HepG2 (cell line): ENCODE results near the gene PDC. TPM values are rescaled to one million over a fixed set of nuclear protein-coding genes. Genes with fewer than 3 reads are reported as not detected.

Experiments
- ATAC-seq: fragments of 200-7000 bp; cut with Tn5 transposase; 3 replicates; pipeline ENCODE4 v1.9.1; 2020; ENCODE audit warnings: mild to moderate bottlenecking, moderate library complexity
- BruUV-seq: library from RNA; stranded (reverse); fragments of 400-500 nt; replicated peaks from 2 replicates; lab custom pipeline; 2021; lab: Mats Ljungman, UMichigan
- CTCF ChIA-PET: fragments of 300-600 bp; formaldehyde crosslinking; extraction: SDS; loops from one replicate; lab custom pipeline; 2021; ENCODE audit warnings: low total read pairs, inconsistent platforms, low intra/inter-chr PET ratio; lab: Yijun Ruan, JAX
- POLR2A ChIA-PET: fragments of 350-600 bp; sonication (Branson Sonifier 250); formaldehyde crosslinking; loops from one replicate; lab custom pipeline; 2020; ENCODE audit warnings: antibody characterized with exemption, inconsistent platforms; lab: Yijun Ruan, JAX
- DNase-seq: peaks from one replicate; pipeline ENCODE4 v3.0.0-alpha.2; 2015; ENCODE audit warnings: low spot score
- FAIRE-seq: peaks from 3 replicates; lab custom pipeline; 2011; peaks lifted over from hg19 to GRCh38; lab: Jason Lieb, UNC
- H2AFZ ChIP-seq: one replicate; pipeline ENCODE4 v1.6.1; 2011; ENCODE audit warnings: low read length, inconsistent platforms
- H3K27ac ChIP-seq: fragments of 300-600 bp; 3 replicates; pipeline ENCODE4 v1.8.0; 2011; ENCODE audit warnings: mixed run types, mild to moderate bottlenecking, mixed read lengths, low read length, inconsistent platforms; ENCODE audit not compliant: insufficient read depth; ENCODE audit errors: extremely low read length
- H3K27me3 ChIP-seq, 2 experiments: fragments of 200-600 bp in 1 of 2; 2 replicates in 1 of 2; 3 replicates in 1 of 2; pipeline versions ENCODE4 v1.6.0 to v1.8.0; 2011; ENCODE audit warnings: low read length in 2 of 2, mild to moderate bottlenecking in 2 of 2, moderate library complexity in 2 of 2, inconsistent platforms in 1 of 2; ENCODE audit not compliant: insufficient read depth in 2 of 2, control insufficient read depth in 1 of 2
- H3K36me3 ChIP-seq, 2 experiments: fragments of 200-600 bp in 1 of 2; replicated peaks in 1 of 2; 2 replicates in 1 of 2; 3 replicates in 1 of 2; pipeline versions ENCODE4 v1.5.1 to v1.8.0; 2011; ENCODE audit warnings: low read length in 2 of 2, inconsistent platforms in 1 of 2; ENCODE audit not compliant: insufficient read depth in 2 of 2, control insufficient read depth in 1 of 2
- H3K4me1 ChIP-seq: 2 replicates; pipeline ENCODE4 v1.5.1; 2012; ENCODE audit warnings: low read length, inconsistent platforms; ENCODE audit not compliant: insufficient read depth
- H3K4me2 ChIP-seq: 2 replicates; pipeline ENCODE4 v1.6.0; 2011; ENCODE audit warnings: low read depth, low read length, inconsistent platforms
- H3K4me3 ChIP-seq, 3 experiments: fragments of 200-600 bp in 1 of 3; sonication (generic), shearing (Covaris generic) in 1 of 3; replicated peaks in 1 of 3; 2 replicates each; pipeline ENCODE4 v1.5.1; 2011 to 2016; ENCODE audit warnings: low read length in 3 of 3, inconsistent platforms in 2 of 3, low read depth in 2 of 3, mild to moderate bottlenecking in 2 of 3, control low read depth in 1 of 3, mixed read lengths in 1 of 3; ENCODE audit not compliant: insufficient read depth in 1 of 3
- H3K79me2 ChIP-seq: one replicate; pipeline ENCODE4 v1.6.1; 2011; ENCODE audit warnings: low read length, inconsistent platforms; ENCODE audit not compliant: insufficient read depth
- H3K9ac ChIP-seq: 2 replicates; pipeline ENCODE4 v1.6.0; 2011; ENCODE audit warnings: mild to moderate bottlenecking, low read depth, low read length, inconsistent platforms; ENCODE audit not compliant: insufficient read depth
- H3K9me3 ChIP-seq: 2 replicates; pipeline ENCODE4 v1.5.1; 2012; ENCODE audit warnings: mild to moderate bottlenecking, low read length
- H4K20me1 ChIP-seq: 2 replicates; pipeline ENCODE4 v1.6.0; 2011; ENCODE audit warnings: inconsistent platforms, mild to moderate bottlenecking, low read length, moderate library complexity; ENCODE audit not compliant: insufficient read depth
- GATAD2A ChIP-seq: IDR thresholded peaks from 2 replicates; pipeline ENCODE4 v1.6.1; 2016
- MXD4 ChIP-seq: IDR thresholded peaks from 2 replicates; pipeline ENCODE4 v1.6.1; 2016; ENCODE audit warnings: mild to moderate bottlenecking, missing biosample characterization, missing genetic modification reagents
- NFYC ChIP-seq: IDR thresholded peaks from 2 replicates; pipeline ENCODE4 v1.6.1; 2016; ENCODE audit warnings: missing genetic modification reagents, missing compliant biosample characterization
- POLR2AphosphoS5 ChIP-seq: IDR thresholded peaks from 2 replicates; pipeline ENCODE4 v1.6.1; 2012; ENCODE audit warnings: low read depth, low read length
- REL ChIP-seq: sonication (generic); formaldehyde crosslinking; conservative IDR thresholded peaks from 2 replicates; pipeline ENCODE4 v1.8.0; 2022; ENCODE audit warnings: mild to moderate bottlenecking, missing genetic modification reagents, moderate library complexity
- SRSF1 ChIP-seq: fragments of 200-400 bp; formaldehyde crosslinking; optimal IDR thresholded peaks from 2 replicates; pipeline ENCODE3; 2017; ENCODE audit warnings: mild to moderate bottlenecking, low read depth, low read length, moderate library complexity
- ZBTB1 ChIP-seq: sonication (generic); formaldehyde crosslinking; IDR thresholded peaks from 2 replicates; pipeline ENCODE4 v1.4.0; 2020; ENCODE audit warnings: missing genetic modification reagents, borderline replicate concordance
- ZFP1 ChIP-seq: IDR thresholded peaks from 2 replicates; pipeline ENCODE4 v1.6.1; 2016
- ZNF264 ChIP-seq: sonication (generic); formaldehyde crosslinking; IDR thresholded peaks from 2 replicates; pipeline ENCODE4 v1.4.0; 2020; ENCODE audit warnings: missing genetic modification reagents
- ZNF557 ChIP-seq: sonication (generic); formaldehyde crosslinking; IDR thresholded peaks from 2 replicates; pipeline ENCODE4 v1.4.0; 2020; ENCODE audit warnings: missing genetic modification reagents
- WGBS: methylation state at CpG from one replicate; pipeline ENCODE4 v1.1.6; 2017; ENCODE audit warnings: low lambda C conversion rate; 5-methylcytosine and 5-hydroxymethylcytosine counted together
- in situ Hi-C: cut with HindIII; loops from 2 replicates; pipeline ENCODE4 v1.10.0; 2017; ENCODE audit warnings: low pct_unique_long_range_greater_than_20kb; ENCODE audit not compliant: extremely low pct_ligation_motif_present
- intact Hi-C: fragments of 100-400 bp; cut with micrococcal nuclease; formaldehyde crosslinking; loops from one replicate; pipeline ENCODE4 v1.10.0; 2022; ENCODE audit not compliant: unreplicated experiment
- polyA plus RNA-seq, 8 experiments: library from polyadenylated mRNA; depleted of rRNA in 3 of 8; stranded (reverse) in 7 of 8; unstranded in 1 of 8; fragments of >200 nt; fragmentation: Illumina TruSeq in 4 of 8; extraction: Trizol in 4 of 8; gene quantifications; 2 replicates each; pipeline versions ENCODE4 v1.2.1 to v1.2.3, GENCODE V29; 2011 to 2016; ENCODE audit warnings: low read depth in 4 of 8, missing spikeins in 1 of 8, mixed read lengths in 1 of 8; ENCODE audit not compliant: insufficient read depth in 1 of 8
- total RNA-seq, 5 experiments: library from RNA; depleted of rRNA; stranded (reverse); fragments of >200 nt; fragmentation: Illumina TruSeq; extraction: Trizol; gene quantifications; 2 replicates each; pipeline ENCODE4 v1.2.3, GENCODE V29; 2016; ENCODE audit warnings: low read depth in 1 of 5
- TF ChIP-seq, protein P1 (sequence below): sonication (generic); formaldehyde crosslinking; IDR thresholded peaks from 2 replicates; pipeline ENCODE4 v1.8.1; 2022; ENCODE audit warnings: low read depth, mild to moderate bottlenecking, missing genetic modification reagents

Gene PDC
- total and polyA plus RNA-seq, 2 of the 13 experiments (the other 11 are each of a cell fraction or from before 2014, with no cell fraction given): not detected

DNA sequence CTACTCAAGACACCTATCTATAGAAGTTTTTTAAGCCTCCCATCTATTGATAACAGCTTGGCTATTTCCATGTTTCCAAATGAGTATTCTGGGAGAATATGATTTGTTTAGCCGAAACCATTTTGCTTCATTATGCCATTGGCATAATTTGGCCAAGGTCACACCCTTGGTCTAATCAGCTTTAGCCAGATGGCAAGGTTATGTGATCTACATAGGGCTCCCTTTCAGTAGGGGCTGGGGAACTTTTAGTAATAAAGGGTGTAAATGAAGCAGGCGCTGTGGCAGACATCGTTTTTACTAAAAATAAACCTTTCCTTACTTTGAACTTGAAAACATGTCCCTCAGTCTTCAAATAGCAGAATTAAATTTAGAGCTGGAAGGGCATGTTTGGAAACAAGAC, 3.0 kb upstream of the PDC start:
- Histone ChIP-seq H3K27ac (no peak overlapping the region), H3K4me3 (no peak overlapping the region), H3K36me3 (no peaks in the 10 kb centered on the region), H3K4me1 (no peaks in the 10 kb centered on the region), H3K4me2 (no peak overlapping the region), H3K79me2 (no peaks in the 10 kb centered on the region), H2AFZ (no peak overlapping the region), H3K9me3 (no peaks in the 10 kb centered on the region), H3K9ac (no peak overlapping the region), H4K20me1 (no peaks in the 10 kb centered on the region), H3K27me3 (no peaks in the 10 kb centered on the region)
- intact Hi-C loops (no loop called here), in situ Hi-C loops (no loop called here)
- FAIRE-seq (no peak), DNase-seq (no peak), ATAC-seq (no peak)
- CTCF ChIA-PET: no interaction called here
- no TSS peak for BruUV-seq
- POLR2A ChIA-PET: no interaction called here
- 0% methylated on average over 3 of the region's 3 CpGs for WGBS
- TF ChIP-seq MXD4 (no peak), NFYC (CRISPR knock-in tag) (no peak), REL (CRISPR knock-in tag) (no peak), ZNF264 (CRISPR knock-in tag) (no peak), GATAD2A (no peak)

DNA sequence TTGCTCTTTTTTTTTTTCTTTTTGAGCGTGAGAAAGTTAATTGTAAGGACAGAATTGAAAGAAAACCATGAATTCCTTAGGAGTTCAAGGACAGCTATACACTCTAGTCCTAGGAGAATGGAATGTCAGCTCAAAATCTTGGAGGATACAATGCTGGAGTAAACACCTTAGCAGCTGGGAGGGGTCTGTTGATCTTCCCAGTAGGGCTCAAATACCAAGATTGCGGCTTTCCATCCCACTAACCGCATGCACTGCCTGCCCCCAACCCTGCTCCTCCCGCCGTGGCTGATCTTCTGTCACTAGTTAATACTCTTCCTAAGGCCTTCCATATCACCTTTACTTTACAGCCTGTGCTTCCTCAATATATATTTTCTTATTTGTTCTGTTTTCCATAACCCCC, 2.6 kb upstream of the PDC start:
- Histone ChIP-seq H3K27ac (no peak overlapping the region), H3K9ac (no peak overlapping the region), H3K36me3 (no peaks in the 10 kb centered on the region), H3K9me3 (no peaks in the 10 kb centered on the region), H3K4me2 (no peak overlapping the region), H3K4me3 (no peak overlapping the region), H3K27me3 (no peaks in the 10 kb centered on the region), H4K20me1 (no peaks in the 10 kb centered on the region), H3K4me1 (no peaks in the 10 kb centered on the region), H3K79me2 (no peaks in the 10 kb centered on the region), H2AFZ (no peak overlapping the region)
- CTCF ChIA-PET: no interaction called here
- POLR2A ChIA-PET: no interaction called here
- no peak for ATAC-seq
- FAIRE-seq: no peak
- WGBS: 47% methylated on average over 5 of the region's 5 CpGs
- intact Hi-C loops: no loop called here
- no TSS peak for BruUV-seq
- no peak for DNase-seq
- in situ Hi-C loops: no loop called here
- TF ChIP-seq ZBTB1 (CRISPR knock-in tag) (no peak), SRSF1 (no peak), ZFP1 (CRISPR knock-in tag) (no peak), POLR2AphosphoS5 (no peak), ZNF557 (CRISPR knock-in tag) (no peak)
- TF ChIP-seq, protein P1, sequence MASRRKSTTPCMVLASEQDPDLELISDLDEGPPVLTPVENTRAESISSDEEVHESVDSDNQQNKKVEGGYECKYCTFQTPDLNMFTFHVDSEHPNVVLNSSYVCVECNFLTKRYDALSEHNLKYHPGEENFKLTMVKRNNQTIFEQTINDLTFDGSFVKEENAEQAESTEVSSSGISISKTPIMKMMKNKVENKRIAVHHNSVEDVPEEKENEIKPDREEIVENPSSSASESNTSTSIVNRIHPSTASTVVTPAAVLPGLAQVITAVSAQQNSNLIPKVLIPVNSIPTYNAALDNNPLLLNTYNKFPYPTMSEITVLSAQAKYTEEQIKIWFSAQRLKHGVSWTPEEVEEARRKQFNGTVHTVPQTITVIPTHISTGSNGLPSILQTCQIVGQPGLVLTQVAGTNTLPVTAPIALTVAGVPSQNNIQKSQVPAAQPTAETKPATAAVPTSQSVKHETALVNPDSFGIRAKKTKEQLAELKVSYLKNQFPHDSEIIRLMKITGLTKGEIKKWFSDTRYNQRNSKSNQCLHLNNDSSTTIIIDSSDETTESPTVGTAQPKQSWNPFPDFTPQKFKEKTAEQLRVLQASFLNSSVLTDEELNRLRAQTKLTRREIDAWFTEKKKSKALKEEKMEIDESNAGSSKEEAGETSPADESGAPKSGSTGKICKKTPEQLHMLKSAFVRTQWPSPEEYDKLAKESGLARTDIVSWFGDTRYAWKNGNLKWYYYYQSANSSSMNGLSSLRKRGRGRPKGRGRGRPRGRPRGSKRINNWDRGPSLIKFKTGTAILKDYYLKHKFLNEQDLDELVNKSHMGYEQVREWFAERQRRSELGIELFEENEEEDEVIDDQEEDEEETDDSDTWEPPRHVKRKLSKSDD: no peak
